ENCODE data around the gene POLD3.

DNA sequence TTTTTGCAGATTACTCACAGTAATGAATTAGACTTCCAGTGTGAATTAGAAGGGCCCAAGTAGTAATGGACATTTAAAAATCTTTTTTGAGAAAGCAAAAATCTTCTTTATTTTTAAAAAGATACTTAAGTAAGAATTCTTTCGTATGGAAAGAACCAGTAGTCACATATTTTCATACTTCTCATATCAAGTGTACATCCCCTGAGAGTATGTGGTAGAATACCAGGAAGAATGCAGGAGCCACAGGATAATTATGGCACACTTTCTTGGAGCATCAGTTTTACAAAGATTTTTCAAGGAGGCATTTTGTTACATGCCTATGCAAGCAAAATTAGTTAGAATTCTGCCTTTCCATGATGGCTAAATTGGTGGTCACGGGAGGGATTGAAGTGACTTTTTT lies 28.1 kb downstream of the POLD3 start:
- TF ChIP-seq POLR2A (IDR thresholded peaks at IDR 0.05; ENCODE audit: borderline replicate concordance, extremely low read depth, insufficient read depth, insufficient read length): no peak
- TF ChIP-seq, protein P1, sequence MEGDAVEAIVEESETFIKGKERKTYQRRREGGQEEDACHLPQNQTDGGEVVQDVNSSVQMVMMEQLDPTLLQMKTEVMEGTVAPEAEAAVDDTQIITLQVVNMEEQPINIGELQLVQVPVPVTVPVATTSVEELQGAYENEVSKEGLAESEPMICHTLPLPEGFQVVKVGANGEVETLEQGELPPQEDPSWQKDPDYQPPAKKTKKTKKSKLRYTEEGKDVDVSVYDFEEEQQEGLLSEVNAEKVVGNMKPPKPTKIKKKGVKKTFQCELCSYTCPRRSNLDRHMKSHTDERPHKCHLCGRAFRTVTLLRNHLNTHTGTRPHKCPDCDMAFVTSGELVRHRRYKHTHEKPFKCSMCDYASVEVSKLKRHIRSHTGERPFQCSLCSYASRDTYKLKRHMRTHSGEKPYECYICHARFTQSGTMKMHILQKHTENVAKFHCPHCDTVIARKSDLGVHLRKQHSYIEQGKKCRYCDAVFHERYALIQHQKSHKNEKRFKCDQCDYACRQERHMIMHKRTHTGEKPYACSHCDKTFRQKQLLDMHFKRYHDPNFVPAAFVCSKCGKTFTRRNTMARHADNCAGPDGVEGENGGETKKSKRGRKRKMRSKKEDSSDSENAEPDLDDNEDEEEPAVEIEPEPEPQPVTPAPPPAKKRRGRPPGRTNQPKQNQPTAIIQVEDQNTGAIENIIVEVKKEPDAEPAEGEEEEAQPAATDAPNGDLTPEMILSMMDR (IDR thresholded peaks at IDR 0.05 in 2 of 3, conservative IDR thresholded peaks at IDR 0.05 in 1 of 3; ENCODE audit: borderline replicate concordance in 1 of 3, insufficient read depth in 1 of 3, low read depth in 2 of 3, low read length in 2 of 3): no peak
- TF ChIP-seq SP1 (IDR thresholded peaks at IDR 0.05; ENCODE audit: low read depth): no peak
- TF ChIP-seq, protein P2, sequence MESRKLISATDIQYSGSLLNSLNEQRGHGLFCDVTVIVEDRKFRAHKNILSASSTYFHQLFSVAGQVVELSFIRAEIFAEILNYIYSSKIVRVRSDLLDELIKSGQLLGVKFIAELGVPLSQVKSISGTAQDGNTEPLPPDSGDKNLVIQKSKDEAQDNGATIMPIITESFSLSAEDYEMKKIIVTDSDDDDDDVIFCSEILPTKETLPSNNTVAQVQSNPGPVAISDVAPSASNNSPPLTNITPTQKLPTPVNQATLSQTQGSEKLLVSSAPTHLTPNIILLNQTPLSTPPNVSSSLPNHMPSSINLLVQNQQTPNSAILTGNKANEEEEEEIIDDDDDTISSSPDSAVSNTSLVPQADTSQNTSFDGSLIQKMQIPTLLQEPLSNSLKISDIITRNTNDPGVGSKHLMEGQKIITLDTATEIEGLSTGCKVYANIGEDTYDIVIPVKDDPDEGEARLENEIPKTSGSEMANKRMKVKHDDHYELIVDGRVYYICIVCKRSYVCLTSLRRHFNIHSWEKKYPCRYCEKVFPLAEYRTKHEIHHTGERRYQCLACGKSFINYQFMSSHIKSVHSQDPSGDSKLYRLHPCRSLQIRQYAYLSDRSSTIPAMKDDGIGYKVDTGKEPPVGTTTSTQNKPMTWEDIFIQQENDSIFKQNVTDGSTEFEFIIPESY (IDR thresholded peaks at IDR 0.05; ENCODE audit: extremely low read depth, insufficient replicate concordance, low read length): no peak
- TF ChIP-seq SRF (IDR thresholded peaks at IDR 0.05; ENCODE audit: low read depth): no peak
- TF ChIP-seq, protein P3, sequence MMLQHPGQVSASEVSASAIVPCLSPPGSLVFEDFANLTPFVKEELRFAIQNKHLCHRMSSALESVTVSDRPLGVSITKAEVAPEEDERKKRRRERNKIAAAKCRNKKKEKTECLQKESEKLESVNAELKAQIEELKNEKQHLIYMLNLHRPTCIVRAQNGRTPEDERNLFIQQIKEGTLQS (IDR thresholded peaks at IDR 0.05): no peak
- TF ChIP-seq, protein P4, sequence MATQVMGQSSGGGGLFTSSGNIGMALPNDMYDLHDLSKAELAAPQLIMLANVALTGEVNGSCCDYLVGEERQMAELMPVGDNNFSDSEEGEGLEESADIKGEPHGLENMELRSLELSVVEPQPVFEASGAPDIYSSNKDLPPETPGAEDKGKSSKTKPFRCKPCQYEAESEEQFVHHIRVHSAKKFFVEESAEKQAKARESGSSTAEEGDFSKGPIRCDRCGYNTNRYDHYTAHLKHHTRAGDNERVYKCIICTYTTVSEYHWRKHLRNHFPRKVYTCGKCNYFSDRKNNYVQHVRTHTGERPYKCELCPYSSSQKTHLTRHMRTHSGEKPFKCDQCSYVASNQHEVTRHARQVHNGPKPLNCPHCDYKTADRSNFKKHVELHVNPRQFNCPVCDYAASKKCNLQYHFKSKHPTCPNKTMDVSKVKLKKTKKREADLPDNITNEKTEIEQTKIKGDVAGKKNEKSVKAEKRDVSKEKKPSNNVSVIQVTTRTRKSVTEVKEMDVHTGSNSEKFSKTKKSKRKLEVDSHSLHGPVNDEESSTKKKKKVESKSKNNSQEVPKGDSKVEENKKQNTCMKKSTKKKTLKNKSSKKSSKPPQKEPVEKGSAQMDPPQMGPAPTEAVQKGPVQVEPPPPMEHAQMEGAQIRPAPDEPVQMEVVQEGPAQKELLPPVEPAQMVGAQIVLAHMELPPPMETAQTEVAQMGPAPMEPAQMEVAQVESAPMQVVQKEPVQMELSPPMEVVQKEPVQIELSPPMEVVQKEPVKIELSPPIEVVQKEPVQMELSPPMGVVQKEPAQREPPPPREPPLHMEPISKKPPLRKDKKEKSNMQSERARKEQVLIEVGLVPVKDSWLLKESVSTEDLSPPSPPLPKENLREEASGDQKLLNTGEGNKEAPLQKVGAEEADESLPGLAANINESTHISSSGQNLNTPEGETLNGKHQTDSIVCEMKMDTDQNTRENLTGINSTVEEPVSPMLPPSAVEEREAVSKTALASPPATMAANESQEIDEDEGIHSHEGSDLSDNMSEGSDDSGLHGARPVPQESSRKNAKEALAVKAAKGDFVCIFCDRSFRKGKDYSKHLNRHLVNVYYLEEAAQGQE (IDR thresholded peaks at IDR 0.05; ENCODE audit: low read depth): no peak
- TF ChIP-seq ZNF274 (IDR thresholded peaks at IDR 0.05; ENCODE audit: low read depth, low read length): no peak
- no peak for TF ChIP-seq CEBPB (IDR thresholded peaks at IDR 0.05; ENCODE audit: low read depth)
